Endothelial cell of umbilical vein (primary cell): ENCODE data around the gene KCTD6. TPM values are rescaled to one million over a fixed set of nuclear protein-coding genes. Genes with fewer than 3 reads are reported as not detected.
A peak's percentile ranks its signal among the peaks of the same experiment; 100 is the strongest.

Experiments
- BruUV-seq: library from RNA; stranded (reverse); fragments of 400-500 nt; replicated peaks from 2 replicates; lab custom pipeline; 2021; lab: Mats Ljungman, UMichigan
- CTCF ChIA-PET: fragments of 300-600, 350-600 bp; sonication (Branson Sonifier 250); formaldehyde crosslinking; loops from one replicate; lab custom pipeline; 2021; ENCODE audit warnings: antibody characterized with exemption, inconsistent platforms; lab: Charles Lee
- POLR2A ChIA-PET: fragments of 300-600, 350-600 bp; sonication (Branson Sonifier 250); formaldehyde crosslinking; loops from one replicate; lab custom pipeline; 2021; ENCODE audit warnings: antibody characterized with exemption, inconsistent platforms; lab: Charles Lee
- DNase-seq: peaks from one replicate; pipeline ENCODE4 v3.0.0-alpha.2; 2011; ENCODE audit warnings: low read depth, low spot score
- FAIRE-seq: peaks from 2 replicates; lab custom pipeline; 2011; peaks lifted over from hg19 to GRCh38; lab: Jason Lieb, UNC
- H2AFZ ChIP-seq: 2 replicates; pipeline ENCODE4 v1.6.0; 2012; ENCODE audit warnings: low read depth, low read length, control low read depth, inconsistent platforms
- H3K27ac ChIP-seq: 2 replicates; pipeline ENCODE4 v1.5.1; 2011; ENCODE audit warnings: low read depth, mild to moderate bottlenecking, control low read depth, low read length, moderate library complexity; ENCODE audit not compliant: insufficient read depth
- H3K27me3 ChIP-seq, 2 experiments: 2 replicates each; pipeline versions ENCODE4 v1.6.0 to v1.6.1; 2011; ENCODE audit warnings: low read length in 2 of 2, mixed read lengths in 1 of 2; ENCODE audit not compliant: control insufficient read depth in 2 of 2, insufficient read depth in 2 of 2
- H3K36me3 ChIP-seq, 2 experiments: 2 replicates in 1 of 2; 3 replicates in 1 of 2; pipeline ENCODE4 v1.5.1; 2011; ENCODE audit warnings: low read length in 2 of 2, mild to moderate bottlenecking in 1 of 2, moderate library complexity in 1 of 2; ENCODE audit not compliant: control insufficient read depth in 2 of 2, insufficient read depth in 2 of 2; ENCODE audit errors: extremely low read depth in 1 of 2
- H3K4me1 ChIP-seq: 3 replicates; pipeline ENCODE4 v1.5.1; 2011; ENCODE audit warnings: mild to moderate bottlenecking, low read length; ENCODE audit not compliant: control insufficient read depth, insufficient read depth; ENCODE audit errors: extremely low read depth
- H3K4me2 ChIP-seq: 2 replicates; pipeline ENCODE4 v1.6.1; 2011; ENCODE audit warnings: low read length, control low read depth, mixed read lengths; ENCODE audit not compliant: insufficient read depth
- H3K4me3 ChIP-seq, 3 experiments: fragments of 200-600 bp in 1 of 3; sonication (generic), shearing (Covaris generic) in 1 of 3; replicated peaks in 1 of 3; 2 replicates each; pipeline ENCODE4 v1.5.1; 2011 to 2016; ENCODE audit warnings: control low read depth in 3 of 3, low read length in 3 of 3, mild to moderate bottlenecking in 2 of 3, inconsistent platforms in 1 of 3, low read depth in 1 of 3, moderate library complexity in 1 of 3; ENCODE audit not compliant: insufficient read depth in 1 of 3
- H3K79me2 ChIP-seq: 2 replicates; pipeline ENCODE4 v1.6.0; 2012; ENCODE audit warnings: low read length, inconsistent platforms; ENCODE audit not compliant: control insufficient read depth, insufficient read depth
- H3K9ac ChIP-seq: replicated peaks from 2 replicates; pipeline ENCODE3; 2011; ENCODE audit warnings: low read length, control low read depth; ENCODE audit not compliant: insufficient read depth; ENCODE audit errors: extremely low read depth
- H3K9me1 ChIP-seq: replicated peaks from 3 replicates; pipeline ENCODE4 v1.6.0; 2011; ENCODE audit warnings: mild to moderate bottlenecking, low read length; ENCODE audit not compliant: control insufficient read depth, insufficient read depth; ENCODE audit errors: extremely low read depth
- H3K9me3 ChIP-seq: replicated peaks from 2 replicates; pipeline ENCODE4 v1.5.1; 2012; ENCODE audit warnings: low read length, inconsistent platforms; ENCODE audit not compliant: control insufficient read depth, insufficient read depth
- H4K20me1 ChIP-seq: replicated peaks from 2 replicates; pipeline ENCODE3; 2011; ENCODE audit warnings: mild to moderate bottlenecking, low read length; ENCODE audit not compliant: control insufficient read depth, insufficient read depth; ENCODE audit errors: extremely low read depth
- CTCF ChIP-seq, 2 donors: IDR thresholded peaks; 1 replicate in 1 of 2; 2 replicates in 1 of 2; pipeline ENCODE4 v1.5.1; 2011; ENCODE audit warnings: low read length in 2 of 2, mild to moderate bottlenecking in 2 of 2, moderate library complexity in 2 of 2, control low read depth in 1 of 2, inconsistent platforms in 1 of 2, low read depth in 1 of 2; ENCODE audit not compliant: insufficient read depth in 1 of 2; ENCODE audit errors: extremely low read depth in 1 of 2
- EZH2 ChIP-seq: IDR thresholded peaks from 2 replicates; pipeline ENCODE4 v1.6.1; 2012; ENCODE audit warnings: borderline replicate concordance, low read depth, mild to moderate bottlenecking, moderate library complexity, low read length, inconsistent platforms; ENCODE audit not compliant: severe bottlenecking
- FOS ChIP-seq: IDR thresholded peaks from 2 replicates; pipeline ENCODE4 v1.6.1; 2011; ENCODE audit warnings: mild to moderate bottlenecking, low read length, moderate library complexity, borderline replicate concordance; ENCODE audit not compliant: insufficient read depth
- GATA2 ChIP-seq: IDR thresholded peaks from 2 replicates; pipeline ENCODE4 v1.7.0; 2011; ENCODE audit warnings: low read depth, mild to moderate bottlenecking, moderate library complexity, mixed read lengths, low read length; ENCODE audit not compliant: insufficient read length, insufficient read depth
- JUN ChIP-seq: IDR thresholded peaks from 2 replicates; pipeline ENCODE4 v1.6.1; 2011; ENCODE audit warnings: borderline replicate concordance, low read depth; ENCODE audit not compliant: insufficient read length, insufficient read depth
- MYC ChIP-seq: IDR thresholded peaks from one replicate; pipeline ENCODE4 v1.6.1; 2011; ENCODE audit warnings: mild to moderate bottlenecking, low read depth, low read length
- POLR2A ChIP-seq: IDR thresholded peaks from 2 replicates; pipeline ENCODE4 v1.6.1; 2012; ENCODE audit warnings: low read depth, mild to moderate bottlenecking, control low read depth, low read length
- POLR2AphosphoS5 ChIP-seq: IDR thresholded peaks from 2 replicates; pipeline ENCODE4 v1.6.1; 2012; ENCODE audit warnings: low read depth, mild to moderate bottlenecking, control low read depth, low read length, moderate library complexity; ENCODE audit not compliant: insufficient read depth
- dilution Hi-C: fragments of 300-500 bp; cut with MboI; formaldehyde crosslinking; loops from one replicate; pipeline ENCODE4 v1.15.0; 2019; ENCODE audit warnings: low sequenced_read_pairs; ENCODE audit not compliant: extremely low pct_ligation_motif_present
- intact Hi-C: fragments of 100-400 bp; cut with micrococcal nuclease; formaldehyde crosslinking; loops from one replicate; pipeline ENCODE4 v1.10.0; 2022
- polyA plus RNA-seq, 4 experiments: library from polyadenylated mRNA; depleted of rRNA in 3 of 4; stranded (reverse) in 3 of 4; unstranded in 1 of 4; fragments of >200 nt; gene quantifications; 2 replicates each; pipeline versions ENCODE4 v1.2.1 to v1.2.3, GENCODE V29; 2011 to 2012; ENCODE audit warnings: missing spikeins in 1 of 4
- total RNA-seq: library from RNA; stranded (reverse); gene quantifications from 2 replicates; pipeline ENCODE4 v1.2.3, GENCODE V29; 2021
- TF ChIP-seq, protein P1 (sequence below): IDR thresholded peaks from 2 replicates; pipeline ENCODE4 v1.6.1; 2011; ENCODE audit not compliant: insufficient read depth, insufficient read length

The KCTD6 gene
- total and polyA plus RNA-seq, 2 donors (not counting 3 experiments of a cell fraction or from before 2014, with no cell fraction given), result 6.4 TPM

DNA sequence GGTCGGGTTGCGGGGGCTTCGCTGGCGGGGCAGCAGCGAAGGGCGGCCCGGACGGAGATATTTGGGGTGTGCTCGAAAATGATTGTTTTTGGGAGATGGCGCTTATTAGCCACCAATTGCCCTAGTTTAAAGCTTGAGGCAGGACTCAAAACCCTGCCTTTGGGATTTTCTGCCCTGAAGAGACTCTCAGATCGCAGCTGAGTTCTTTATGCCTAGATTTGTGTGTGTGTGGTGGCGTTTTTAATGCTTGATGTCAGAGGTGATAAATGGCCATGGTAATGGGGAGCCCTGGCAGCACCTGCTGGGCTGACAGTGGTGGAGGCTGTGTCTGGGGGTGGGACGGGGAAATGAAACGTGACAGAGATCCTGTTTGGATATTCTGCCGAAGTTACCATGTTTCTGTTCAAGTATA is 604 bp downstream of the KCTD6 start:
- dilution Hi-C loops (no loop called here), intact Hi-C loops (loop anchor here (1.0 kb wide), 1 partner anchor 160 kb away; the partner anchor contains the start of gene PXK)
- DNase-seq (peak; percentile 34), FAIRE-seq (peak; percentile 55)
- POLR2A ChIA-PET, result no interaction called here
- Histone ChIP-seq H3K36me3 (no peaks in the 10 kb centered on the region), H3K27me3 (peaks cover 2 to 5% of the 10 kb centered on the region in 2 experiments), H3K4me1 (peaks cover 12% of the 10 kb centered on the region), H3K4me2 (peak overlapping the region; percentile 93), H3K9ac (peak overlapping the region; percentile 81), H3K4me3 (peak overlapping the region; percentile 67 to 90 (median 86)), H2AFZ (peak overlapping the region; percentile 81), H3K27ac (peak overlapping the region; percentile 21), H3K9me3 (no peaks in the 10 kb centered on the region), H4K20me1 (no peaks in the 10 kb centered on the region), H3K9me1 (no peaks in the 10 kb centered on the region), H3K79me2 (peaks cover 41% of the 10 kb centered on the region)
- CTCF ChIA-PET, result interaction anchor here (0.7 to 4.7 kb wide), 17 partner anchors 10 to 186 kb away, joined by 3 to 27 read pairs (median 6); partner anchors contain the start of genes ACOX2, HTD2, PXK and RPP14
- no TSS peak for BruUV-seq
- no peak for TF ChIP-seq GATA2
- TF ChIP-seq POLR2AphosphoS5, result no peak
- TF ChIP-seq POLR2A, result no peak
- TF ChIP-seq, protein P1, sequence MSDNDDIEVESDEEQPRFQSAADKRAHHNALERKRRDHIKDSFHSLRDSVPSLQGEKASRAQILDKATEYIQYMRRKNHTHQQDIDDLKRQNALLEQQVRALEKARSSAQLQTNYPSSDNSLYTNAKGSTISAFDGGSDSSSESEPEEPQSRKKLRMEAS, result no peak

DNA sequence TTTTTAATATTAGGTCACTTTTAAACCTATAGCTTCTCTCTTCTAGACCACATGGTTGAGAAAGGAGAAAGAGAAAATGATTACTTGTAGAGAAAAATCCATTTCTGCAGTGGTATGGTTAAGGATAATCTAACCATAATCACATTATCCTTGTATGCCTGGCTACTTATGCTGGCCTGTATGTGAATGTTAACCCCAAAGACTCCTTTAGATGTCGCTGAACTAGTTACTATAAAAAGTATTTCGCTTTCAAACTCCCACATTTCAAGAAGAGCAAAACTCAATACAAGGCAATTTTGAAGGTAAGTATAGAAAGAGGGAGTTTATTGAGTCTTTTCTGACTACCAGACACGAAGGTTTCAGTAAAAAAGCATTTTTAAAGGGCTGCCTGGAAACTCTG is 2.2 kb downstream of the KCTD6 start:
- no peak overlapping the region for H3K4me2 ChIP-seq
- dilution Hi-C loops (no loop called here), intact Hi-C loops (no loop called here)
- peaks cover 41% of the 10 kb centered on the region for H3K79me2 ChIP-seq
- no peaks in the 10 kb centered on the region for H3K9me1 ChIP-seq
- DNase-seq (no peak), FAIRE-seq (no peak)
- ChIA-PET CTCF (interaction anchor here (1.2 to 4.7 kb wide), 5 partner anchors 9 to 136 kb away, joined by 3 to 27 read pairs (median 7); no protein-coding TSS in a partner anchor), POLR2A (no interaction called here)
- no TSS peak for BruUV-seq
- H3K9ac ChIP-seq, result no peak overlapping the region
- no peaks in the 10 kb centered on the region for H3K36me3 ChIP-seq
- H3K9me3 ChIP-seq, result no peaks in the 10 kb centered on the region
- peaks cover 12% of the 10 kb centered on the region for H3K4me1 ChIP-seq
- no peak for TF ChIP-seq MYC
- no peak for TF ChIP-seq POLR2AphosphoS5
- TF ChIP-seq JUN, result no peak
- TF ChIP-seq, protein P1, result no peak
- no peak for TF ChIP-seq EZH2
- TF ChIP-seq POLR2A, result no peak
- no peak for TF ChIP-seq GATA2
- TF ChIP-seq CTCF (IDR thresholded peaks at IDR 0.05; ENCODE audit: extremely low read depth in 1 of 2, insufficient read depth in 1 of 2, low read depth in 1 of 2, low read length in 2 of 2), result no peak
- TF ChIP-seq FOS, result no peak
- no peaks in the 10 kb centered on the region for H4K20me1 ChIP-seq
- no peak overlapping the region for H2AFZ ChIP-seq
- H3K27me3 ChIP-seq, result peaks cover 0 to 1% of the 10 kb centered on the region in 2 experiments
- H3K27ac ChIP-seq, result no peak overlapping the region
- no peak overlapping the region for H3K4me3 ChIP-seq
